Astrocyte (in vitro differentiated cells and primary cell): Measurements from ENCODE around the gene FMN2. TPM values are rescaled to one million over a fixed set of nuclear protein-coding genes. Genes with fewer than 3 reads are reported as not detected.

Experiments used
- DNase-seq: peaks from one replicate; pipeline ENCODE4 v3.0.0-alpha.2; 2010; ENCODE audit warnings: low read depth
- FAIRE-seq: peaks from 2 replicates; lab custom pipeline; 2011; peaks lifted over from hg19 to GRCh38; lab: Jason Lieb, UNC
- H2AFZ ChIP-seq: 2 replicates; pipeline ENCODE4 v1.6.0; 2012; ENCODE audit warnings: low read depth, low read length, inconsistent platforms
- H3K27ac ChIP-seq: 2 replicates; pipeline ENCODE4 v1.5.1; 2011; ENCODE audit warnings: low read depth, low read length, inconsistent platforms
- H3K27me3 ChIP-seq: 2 replicates; pipeline ENCODE4 v1.6.0; 2011; ENCODE audit warnings: low read length, inconsistent platforms; ENCODE audit not compliant: insufficient read depth
- H3K36me3 ChIP-seq: 2 replicates; pipeline ENCODE4 v1.5.1; 2011; ENCODE audit warnings: low read length, inconsistent platforms; ENCODE audit not compliant: insufficient read depth
- H3K4me1 ChIP-seq: 2 replicates; pipeline ENCODE4 v1.5.1; 2011; ENCODE audit warnings: low read length, inconsistent platforms; ENCODE audit not compliant: insufficient read depth
- H3K4me2 ChIP-seq: 2 replicates; pipeline ENCODE4 v1.6.0; 2012; ENCODE audit warnings: low read length, inconsistent platforms
- H3K4me3 ChIP-seq: 2 replicates; pipeline ENCODE4 v1.5.1; 2011; ENCODE audit warnings: low read depth, mild to moderate bottlenecking, low read length, inconsistent platforms; ENCODE audit not compliant: insufficient read depth
- H3K79me2 ChIP-seq: 2 replicates; pipeline ENCODE4 v1.6.0; 2012; ENCODE audit warnings: mild to moderate bottlenecking, low read length, inconsistent platforms; ENCODE audit not compliant: insufficient read depth
- H3K9ac ChIP-seq: 2 replicates; pipeline ENCODE4 v1.6.0; 2012; ENCODE audit warnings: mild to moderate bottlenecking, low read length, inconsistent platforms
- H3K9me3 ChIP-seq: 2 replicates; pipeline ENCODE4 v1.5.1; 2012; ENCODE audit warnings: low read depth, mild to moderate bottlenecking, low read length, inconsistent platforms; ENCODE audit not compliant: insufficient read depth
- H4K20me1 ChIP-seq: 2 replicates; pipeline ENCODE4 v1.6.0; 2012; ENCODE audit warnings: low read length, inconsistent platforms; ENCODE audit not compliant: insufficient read depth
- H3K27ac Mint-ChIP-seq: one replicate; pipeline ENCODE4 v1.8.0; 2021; ENCODE audit warnings: mild to moderate bottlenecking, mixed read lengths; ENCODE audit not compliant: unreplicated experiment
- H3K27me3 Mint-ChIP-seq: one replicate; pipeline ENCODE4 v1.8.0; 2021; ENCODE audit warnings: low read depth, mixed read lengths; ENCODE audit not compliant: unreplicated experiment
- H3K36me3 Mint-ChIP-seq: one replicate; pipeline ENCODE4 v1.8.0; 2021; ENCODE audit warnings: low read depth, mixed read lengths; ENCODE audit not compliant: unreplicated experiment
- H3K4me1 Mint-ChIP-seq: one replicate; pipeline ENCODE4 v1.8.0; 2021; ENCODE audit warnings: low read depth, mixed read lengths; ENCODE audit not compliant: unreplicated experiment
- H3K4me3 Mint-ChIP-seq: one replicate; pipeline ENCODE4 v1.8.0; 2021; ENCODE audit warnings: mild to moderate bottlenecking, moderate library complexity, mixed read lengths; ENCODE audit not compliant: unreplicated experiment
- H3K9me3 Mint-ChIP-seq: one replicate; pipeline ENCODE4 v1.8.0; 2021; ENCODE audit warnings: mild to moderate bottlenecking, mixed read lengths; ENCODE audit not compliant: unreplicated experiment
- EZH2 ChIP-seq: IDR thresholded peaks from 2 replicates; pipeline ENCODE4 v1.6.1; 2012; ENCODE audit warnings: mild to moderate bottlenecking, low read length, inconsistent platforms; ENCODE audit not compliant: insufficient read depth
- total RNA-seq: library from RNA; stranded (reverse); gene quantifications from 2 replicates; pipeline ENCODE4 v1.2.1, GENCODE V29; 2021
- TF ChIP-seq, protein P1 (sequence below): IDR thresholded peaks from 2 replicates; pipeline ENCODE4 v1.5.1; 2011; ENCODE audit warnings: low read depth, mild to moderate bottlenecking, inconsistent platforms, low read length, moderate library complexity; ENCODE audit not compliant: insufficient read depth

Gene FMN2
- total RNA-seq, 1 donor from 2014 or later: 2.4 TPM

DNA sequence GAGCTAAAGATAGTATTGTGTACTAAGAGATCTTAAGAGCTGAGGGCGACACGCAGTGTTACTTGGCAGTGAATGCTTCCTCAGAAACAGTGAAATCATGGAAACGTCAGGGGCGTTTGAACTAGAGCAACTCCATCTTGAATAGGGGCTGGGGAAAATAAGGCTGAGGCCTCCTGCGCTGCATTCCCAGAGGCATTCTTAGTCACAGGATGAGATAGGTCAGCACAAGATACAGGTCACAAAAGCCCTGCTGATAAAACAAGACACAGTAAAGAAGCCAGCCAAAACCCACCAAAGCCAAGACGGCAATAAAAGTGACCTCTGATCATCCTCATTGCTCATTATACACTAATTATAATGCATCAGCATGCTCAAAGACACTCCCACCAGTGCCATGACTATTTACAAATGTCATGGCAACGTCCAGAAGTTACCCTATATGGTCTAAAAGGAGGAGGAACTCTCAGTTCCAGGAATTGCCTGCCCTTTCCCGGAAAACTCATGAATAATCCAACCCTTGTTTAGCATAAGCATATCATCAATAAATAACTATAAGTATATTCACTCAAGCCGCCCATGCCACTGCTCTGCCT lies 37.5 kb upstream of the FMN2 start:
- no peaks in the 10 kb centered on the region for H3K79me2 ChIP-seq
- H3K4me3 ChIP-seq: no peak overlapping the region
- no peak for FAIRE-seq
- no peak for DNase-seq
- no peaks in the 10 kb centered on the region for H3K36me3 ChIP-seq
- H3K4me1 ChIP-seq: no peaks in the 10 kb centered on the region
- no peak overlapping the region for H3K4me3 Mint-ChIP-seq
- H3K9ac ChIP-seq: no peak overlapping the region
- H3K4me1 Mint-ChIP-seq: no peaks in the 10 kb centered on the region
- no peaks in the 10 kb centered on the region for H3K9me3 ChIP-seq
- no peaks in the 10 kb centered on the region for H4K20me1 ChIP-seq
- no peaks in the 10 kb centered on the region for H3K9me3 Mint-ChIP-seq
- TF ChIP-seq EZH2: no peak
- TF ChIP-seq, protein P1, sequence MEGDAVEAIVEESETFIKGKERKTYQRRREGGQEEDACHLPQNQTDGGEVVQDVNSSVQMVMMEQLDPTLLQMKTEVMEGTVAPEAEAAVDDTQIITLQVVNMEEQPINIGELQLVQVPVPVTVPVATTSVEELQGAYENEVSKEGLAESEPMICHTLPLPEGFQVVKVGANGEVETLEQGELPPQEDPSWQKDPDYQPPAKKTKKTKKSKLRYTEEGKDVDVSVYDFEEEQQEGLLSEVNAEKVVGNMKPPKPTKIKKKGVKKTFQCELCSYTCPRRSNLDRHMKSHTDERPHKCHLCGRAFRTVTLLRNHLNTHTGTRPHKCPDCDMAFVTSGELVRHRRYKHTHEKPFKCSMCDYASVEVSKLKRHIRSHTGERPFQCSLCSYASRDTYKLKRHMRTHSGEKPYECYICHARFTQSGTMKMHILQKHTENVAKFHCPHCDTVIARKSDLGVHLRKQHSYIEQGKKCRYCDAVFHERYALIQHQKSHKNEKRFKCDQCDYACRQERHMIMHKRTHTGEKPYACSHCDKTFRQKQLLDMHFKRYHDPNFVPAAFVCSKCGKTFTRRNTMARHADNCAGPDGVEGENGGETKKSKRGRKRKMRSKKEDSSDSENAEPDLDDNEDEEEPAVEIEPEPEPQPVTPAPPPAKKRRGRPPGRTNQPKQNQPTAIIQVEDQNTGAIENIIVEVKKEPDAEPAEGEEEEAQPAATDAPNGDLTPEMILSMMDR: no peak
- H3K27me3 Mint-ChIP-seq: peaks cover 5% of the 10 kb centered on the region
- H3K4me2 ChIP-seq: no peak overlapping the region
- no peak overlapping the region for H3K27ac Mint-ChIP-seq
- H3K36me3 Mint-ChIP-seq: no peaks in the 10 kb centered on the region
- H3K27ac ChIP-seq: no peak overlapping the region
- H2AFZ ChIP-seq: no peak overlapping the region
- no peaks in the 10 kb centered on the region for H3K27me3 ChIP-seq

DNA sequence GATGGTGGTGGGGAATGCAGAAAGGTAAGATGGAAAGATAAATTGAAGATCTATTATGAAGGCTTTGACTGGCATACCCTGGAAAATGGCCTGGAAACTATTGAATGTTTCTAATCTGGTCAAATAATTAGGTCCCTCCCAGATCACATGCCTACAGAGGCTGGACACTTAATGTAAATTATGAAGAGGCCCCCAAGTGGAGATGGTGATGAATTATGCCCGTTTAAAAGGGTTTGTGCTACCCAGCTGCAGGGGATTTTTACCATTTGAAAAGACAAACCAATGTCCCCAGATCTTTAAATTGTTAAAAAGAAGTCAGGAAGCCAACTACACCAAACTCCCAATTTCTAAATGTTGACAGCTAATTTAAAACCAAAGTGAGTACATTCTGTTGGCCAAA lies 35.7 kb upstream of the FMN2 start:
- Histone ChIP-seq H3K9ac (no peak overlapping the region), H3K27ac (no peak overlapping the region), H4K20me1 (no peaks in the 10 kb centered on the region), H2AFZ (no peak overlapping the region), H3K4me1 (no peaks in the 10 kb centered on the region), H3K4me2 (no peak overlapping the region), H3K79me2 (no peaks in the 10 kb centered on the region), H3K9me3 (no peaks in the 10 kb centered on the region), H3K4me3 (no peak overlapping the region), H3K27me3 (no peaks in the 10 kb centered on the region), H3K36me3 (no peaks in the 10 kb centered on the region)
- H3K4me1 Mint-ChIP-seq: no peaks in the 10 kb centered on the region
- no peak for FAIRE-seq
- H3K27ac Mint-ChIP-seq: no peak overlapping the region
- H3K4me3 Mint-ChIP-seq: no peak overlapping the region
- DNase-seq: no peak
- TF ChIP-seq EZH2: no peak
- TF ChIP-seq, protein P1: no peak
- H3K9me3 Mint-ChIP-seq: no peaks in the 10 kb centered on the region
- peaks cover 5% of the 10 kb centered on the region for H3K27me3 Mint-ChIP-seq
- no peaks in the 10 kb centered on the region for H3K36me3 Mint-ChIP-seq

DNA sequence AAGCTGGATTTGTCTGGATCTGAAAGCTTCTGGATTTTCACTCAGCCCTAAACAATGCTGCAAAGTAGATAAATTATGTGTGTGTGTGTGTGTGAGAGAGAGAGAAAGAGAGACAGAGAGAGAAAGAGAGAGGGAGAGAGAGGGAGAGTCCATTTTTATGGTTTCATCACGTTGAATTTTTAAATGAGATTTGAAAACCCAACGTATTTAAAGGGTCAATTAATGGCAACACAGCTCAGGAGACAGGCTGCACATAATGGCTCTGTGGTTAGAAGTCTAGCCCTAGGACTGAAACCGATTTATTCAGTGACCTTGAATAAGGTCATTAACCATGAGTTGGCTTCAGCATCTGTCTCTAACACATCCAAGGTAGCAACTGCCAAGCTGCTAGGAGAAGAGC lies 35.3 kb upstream of the FMN2 start:
- Mint-ChIP-seq H3K4me1 (no peaks in the 10 kb centered on the region), H3K27ac (no peak overlapping the region), H3K36me3 (no peaks in the 10 kb centered on the region), H3K27me3 (peaks cover 5% of the 10 kb centered on the region), H3K9me3 (no peaks in the 10 kb centered on the region), H3K4me3 (no peak overlapping the region)
- DNase-seq (peak; percentile 26), FAIRE-seq (no peak)
- no peaks in the 10 kb centered on the region for H3K79me2 ChIP-seq
- no peak overlapping the region for H3K4me3 ChIP-seq
- no peaks in the 10 kb centered on the region for H3K9me3 ChIP-seq
- TF ChIP-seq EZH2: no peak
- TF ChIP-seq, protein P1: no peak
- no peaks in the 10 kb centered on the region for H4K20me1 ChIP-seq
- no peaks in the 10 kb centered on the region for H3K36me3 ChIP-seq
- no peak overlapping the region for H2AFZ ChIP-seq
- H3K27ac ChIP-seq: no peak overlapping the region
- H3K9ac ChIP-seq: no peak overlapping the region
- no peaks in the 10 kb centered on the region for H3K4me1 ChIP-seq
- H3K27me3 ChIP-seq: no peaks in the 10 kb centered on the region
- no peak overlapping the region for H3K4me2 ChIP-seq
